ENCODE results near the gene ZEB1.

- TF ChIP-seq CTCF (IDR thresholded peaks at IDR 0.05): no peak
- no peak for TF ChIP-seq POLR2AphosphoS5 (IDR thresholded peaks at IDR 0.05)
Observed at GRCh38 chr10:31273789-31274188, 45.2 kb upstream of the ZEB1 start.

Data from prostate gland (tissue), 2 donors.